ENCODE results near the gene MAOB.

Gene MAOB

GRCh38 chrX:43853225-43853828 is 28.9 kb downstream of the MAOB start:
- TF ChIP-seq, protein P1, sequence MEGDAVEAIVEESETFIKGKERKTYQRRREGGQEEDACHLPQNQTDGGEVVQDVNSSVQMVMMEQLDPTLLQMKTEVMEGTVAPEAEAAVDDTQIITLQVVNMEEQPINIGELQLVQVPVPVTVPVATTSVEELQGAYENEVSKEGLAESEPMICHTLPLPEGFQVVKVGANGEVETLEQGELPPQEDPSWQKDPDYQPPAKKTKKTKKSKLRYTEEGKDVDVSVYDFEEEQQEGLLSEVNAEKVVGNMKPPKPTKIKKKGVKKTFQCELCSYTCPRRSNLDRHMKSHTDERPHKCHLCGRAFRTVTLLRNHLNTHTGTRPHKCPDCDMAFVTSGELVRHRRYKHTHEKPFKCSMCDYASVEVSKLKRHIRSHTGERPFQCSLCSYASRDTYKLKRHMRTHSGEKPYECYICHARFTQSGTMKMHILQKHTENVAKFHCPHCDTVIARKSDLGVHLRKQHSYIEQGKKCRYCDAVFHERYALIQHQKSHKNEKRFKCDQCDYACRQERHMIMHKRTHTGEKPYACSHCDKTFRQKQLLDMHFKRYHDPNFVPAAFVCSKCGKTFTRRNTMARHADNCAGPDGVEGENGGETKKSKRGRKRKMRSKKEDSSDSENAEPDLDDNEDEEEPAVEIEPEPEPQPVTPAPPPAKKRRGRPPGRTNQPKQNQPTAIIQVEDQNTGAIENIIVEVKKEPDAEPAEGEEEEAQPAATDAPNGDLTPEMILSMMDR (IDR thresholded peaks at IDR 0.05; ENCODE audit: low read depth, low read length), result no peak
- peaks cover 3% of the 10 kb centered on the region for H3K27me3 ChIP-seq (ENCODE audit: insufficient read depth, low read depth, severe bottlenecking)
- H3K4me3 ChIP-seq (ENCODE audit: low read depth, low read length), result no peak overlapping the region
- H3K36me3 ChIP-seq, result no peaks in the 10 kb centered on the region
- no peak overlapping the region for H3K27ac ChIP-seq
- no peaks in the 10 kb centered on the region for H3K9me3 ChIP-seq (ENCODE audit: severe bottlenecking)
- DNase-seq, result no peak

DNA sequence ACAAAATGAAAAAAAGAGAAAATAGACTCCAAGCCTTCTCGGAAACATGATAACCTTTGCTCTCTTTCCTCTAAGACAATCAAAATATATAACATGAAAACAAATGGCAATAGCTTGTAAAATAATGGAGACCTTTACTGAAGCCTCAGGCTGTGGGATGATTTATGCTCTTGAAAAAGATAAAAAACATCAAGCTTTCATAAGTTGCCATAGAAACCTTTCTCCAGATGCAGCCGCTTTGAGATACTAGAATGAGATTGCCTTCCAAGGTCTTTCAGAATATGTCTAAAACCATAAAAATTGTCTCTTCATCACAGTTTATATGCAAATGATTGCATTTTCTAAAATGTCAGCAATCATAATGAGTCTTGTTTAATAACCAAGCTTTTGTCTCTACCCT is 31.6 kb downstream of the MAOB start:
- DNase-seq, result no peak
- Histone ChIP-seq H3K4me3 (ENCODE audit: low read depth, low read length) (no peak overlapping the region), H3K27me3 (ENCODE audit: insufficient read depth, low read depth, severe bottlenecking) (peaks cover 6% of the 10 kb centered on the region), H3K27ac (no peak overlapping the region), H3K36me3 (no peaks in the 10 kb centered on the region), H3K9me3 (ENCODE audit: severe bottlenecking) (no peaks in the 10 kb centered on the region)
- TF ChIP-seq, protein P1 (IDR thresholded peaks at IDR 0.05; ENCODE audit: low read depth, low read length), result no peak

GRCh38 chrX:43849173-43849572 is 33.1 kb downstream of the MAOB start:
- no peak for DNase-seq
- no peak overlapping the region for H3K4me3 ChIP-seq (ENCODE audit: low read depth, low read length)
- TF ChIP-seq, protein P1 (IDR thresholded peaks at IDR 0.05; ENCODE audit: low read depth, low read length), result no peak
- no peaks in the 10 kb centered on the region for H3K9me3 ChIP-seq (ENCODE audit: severe bottlenecking)
- H3K36me3 ChIP-seq, result no peaks in the 10 kb centered on the region
- no peak overlapping the region for H3K27ac ChIP-seq
- H3K27me3 ChIP-seq (ENCODE audit: insufficient read depth, low read depth, severe bottlenecking), result peaks cover 6% of the 10 kb centered on the region

DNA sequence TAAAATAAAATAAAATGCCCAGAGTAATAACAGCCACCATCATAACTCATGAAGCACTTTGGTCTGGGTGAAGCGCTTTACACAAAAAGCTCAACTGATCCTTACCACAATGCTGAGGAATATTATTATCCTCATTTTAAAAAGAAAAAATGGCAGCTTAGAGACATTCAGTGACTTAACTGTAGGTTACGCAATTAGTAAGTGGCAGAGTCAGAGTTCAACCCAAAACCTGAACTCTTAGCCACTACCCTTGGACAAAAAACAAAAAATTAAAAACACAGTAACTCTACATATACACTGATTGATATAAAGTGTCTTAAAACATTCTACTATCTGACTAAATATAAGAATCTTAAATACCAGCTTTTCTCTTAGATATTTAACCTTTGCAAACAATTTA is 34.9 kb downstream of the MAOB start:
- H3K4me3 ChIP-seq (ENCODE audit: low read depth, low read length), result no peak overlapping the region
- TF ChIP-seq, protein P1 (IDR thresholded peaks at IDR 0.05; ENCODE audit: low read depth, low read length), result no peak
- no peaks in the 10 kb centered on the region for H3K9me3 ChIP-seq (ENCODE audit: severe bottlenecking)
- no peak overlapping the region for H3K27ac ChIP-seq
- H3K27me3 ChIP-seq (ENCODE audit: insufficient read depth, low read depth, severe bottlenecking), result peaks cover 6% of the 10 kb centered on the region
- no peaks in the 10 kb centered on the region for H3K36me3 ChIP-seq
- DNase-seq, result no peak

DNA sequence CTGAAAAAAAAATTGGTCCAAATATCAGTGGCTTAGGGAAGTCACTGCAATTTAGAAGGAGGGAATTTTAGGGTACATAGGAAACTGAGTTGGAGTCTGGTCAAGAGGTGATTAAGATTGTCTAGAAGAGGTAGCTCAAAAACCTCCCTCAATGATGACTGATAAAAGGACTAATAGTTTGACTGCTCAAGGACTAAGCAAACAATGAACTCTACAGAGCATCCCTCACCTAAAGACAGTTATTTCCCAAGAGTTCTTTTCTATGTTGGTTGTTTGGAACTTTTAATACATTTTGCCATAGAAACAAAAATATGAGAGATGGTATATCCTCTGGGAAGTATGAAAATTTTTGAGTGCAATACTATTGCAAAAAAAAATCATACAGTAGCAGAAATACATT is 35.7 kb downstream of the MAOB start:
- no peak for DNase-seq
- Histone ChIP-seq H3K9me3 (ENCODE audit: severe bottlenecking) (no peaks in the 10 kb centered on the region), H3K36me3 (no peaks in the 10 kb centered on the region), H3K27me3 (ENCODE audit: insufficient read depth, low read depth, severe bottlenecking) (peaks cover 6% of the 10 kb centered on the region), H3K4me3 (ENCODE audit: low read depth, low read length) (no peak overlapping the region), H3K27ac (no peak overlapping the region)
- TF ChIP-seq, protein P1 (IDR thresholded peaks at IDR 0.05; ENCODE audit: low read depth, low read length), result no peak

DNA sequence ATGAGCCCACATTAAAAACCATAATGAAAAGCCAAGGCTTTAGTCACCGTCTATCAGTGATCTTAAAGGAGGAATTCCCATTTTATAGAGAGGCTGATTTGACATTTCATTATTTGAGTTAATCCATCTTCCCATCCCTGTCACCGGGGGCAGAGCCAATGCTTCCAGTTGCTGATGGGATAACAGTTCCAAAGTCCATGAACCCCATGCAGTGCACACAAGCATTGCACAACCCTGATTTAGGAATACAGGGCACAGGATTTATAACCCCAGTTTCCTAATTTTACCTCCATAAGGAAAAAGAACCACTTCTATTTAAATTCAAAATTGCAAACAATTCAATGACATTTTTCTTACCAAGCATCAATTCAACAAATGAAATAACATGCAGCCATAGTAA is 36.5 kb downstream of the MAOB start:
- no peaks in the 10 kb centered on the region for H3K9me3 ChIP-seq (ENCODE audit: severe bottlenecking)
- no peak for DNase-seq
- TF ChIP-seq, protein P1 (IDR thresholded peaks at IDR 0.05; ENCODE audit: low read depth, low read length), result no peak
- H3K4me3 ChIP-seq (ENCODE audit: low read depth, low read length), result no peak overlapping the region
- H3K36me3 ChIP-seq, result no peaks in the 10 kb centered on the region
- no peak overlapping the region for H3K27ac ChIP-seq
- peaks cover 6% of the 10 kb centered on the region for H3K27me3 ChIP-seq (ENCODE audit: insufficient read depth, low read depth, severe bottlenecking)
